ENCODE data around the gene KRT28. TPM values are rescaled to one million over a fixed set of nuclear protein-coding genes. Genes with fewer than 3 reads are reported as not detected.

KRT28 gene
- total RNA-seq, 1 experiment from 2014 or later, result not detected

GRCh38 chr17:40793832-40794231, 5.9 kb downstream of the KRT28 start:
- intact Hi-C loops (cut with micrococcal nuclease; ENCODE audit: unreplicated experiment) (loop anchor here (5.0 kb wide), 1 partner anchor 177 kb away; no protein-coding TSS in a partner anchor), in situ Hi-C loops (cut with HindIII; ENCODE audit: low pct_unique_long_range_greater_than_20kb, low sequenced_read_pairs) (no loop called here)
- no TSS peak for BruUV-seq (replicated peaks)
- H3K27ac ChIP-seq (ENCODE audit: low read length), result no peak overlapping the region
- no peaks in the 10 kb centered on the region for H3K36me3 ChIP-seq (ENCODE audit: control insufficient read depth, insufficient read depth, low read length)
- ChIA-PET POLR2A (no interaction called here), CTCF (no interaction called here)
- ATAC-seq, result no peak
- H3K4me3 ChIP-seq (ENCODE audit: low read depth in 2 of 2, low read length in 2 of 2), result no peak overlapping the region
- H3K4me1 ChIP-seq (ENCODE audit: control insufficient read depth, insufficient read depth, low read length), result no peaks in the 10 kb centered on the region
- no peaks in the 10 kb centered on the region for H3K9me3 ChIP-seq (ENCODE audit: control insufficient read depth, insufficient read depth, low read depth, low read length)
- peaks cover 15% of the 10 kb centered on the region for H3K27me3 ChIP-seq (ENCODE audit: control insufficient read depth, insufficient read depth, low read length)
- DNase-seq (ENCODE audit: low read depth, low spot score), result no peak
- no peak for TF ChIP-seq CTCF (IDR thresholded peaks at IDR 0.05)
- TF ChIP-seq SIN3A (IDR thresholded peaks at IDR 0.05; ENCODE audit: borderline replicate concordance, insufficient read depth, low read depth, low read length), result no peak
- no peak for TF ChIP-seq REST (IDR thresholded peaks at IDR 0.05; ENCODE audit: insufficient read depth in 1 of 2, low read depth in 2 of 2, low read length in 1 of 2)
- TF ChIP-seq TCF7L2 (IDR thresholded peaks at IDR 0.05; ENCODE audit: low read depth, low read length), result no peak
- TF ChIP-seq POLR2AphosphoS5 (IDR thresholded peaks at IDR 0.05; ENCODE audit: low read depth, low read length), result no peak

- CTCF ChIA-PET, result interaction anchor here (0.6 kb wide), 1 partner anchor 340 kb away, joined by 3 read pairs; no protein-coding TSS in a partner anchor
- H3K36me3 ChIP-seq (ENCODE audit: control insufficient read depth, insufficient read depth, low read length), result no peaks in the 10 kb centered on the region
- peak; percentile 4 for DNase-seq (ENCODE audit: low read depth, low spot score)
- H3K27me3 ChIP-seq (ENCODE audit: control insufficient read depth, insufficient read depth, low read length), result peaks cover 11% of the 10 kb centered on the region
- no peaks in the 10 kb centered on the region for H3K4me1 ChIP-seq (ENCODE audit: control insufficient read depth, insufficient read depth, low read length)
- in situ Hi-C loops (cut with HindIII; ENCODE audit: low pct_unique_long_range_greater_than_20kb, low sequenced_read_pairs), result no loop called here
- intact Hi-C loops (cut with micrococcal nuclease; ENCODE audit: unreplicated experiment), result loop anchor here (5.0 kb wide), 1 partner anchor 175 kb away; no protein-coding TSS in a partner anchor
- BruUV-seq (replicated peaks), result no TSS peak
- H3K27ac ChIP-seq (ENCODE audit: low read length), result no peak overlapping the region
- no peak overlapping the region for H3K4me3 ChIP-seq (ENCODE audit: low read depth in 2 of 2, low read length in 2 of 2)
- H3K9me3 ChIP-seq (ENCODE audit: control insufficient read depth, insufficient read depth, low read depth, low read length), result no peaks in the 10 kb centered on the region
- no peak for ATAC-seq
- POLR2A ChIA-PET, result no interaction called here
- TF ChIP-seq TCF7L2 (IDR thresholded peaks at IDR 0.05; ENCODE audit: low read depth, low read length), result no peak
- TF ChIP-seq CTCF (IDR thresholded peaks at IDR 0.05), result peak; percentile 74; the same call in 1 of the 2 replicates
These were observed 7.8 kb downstream of the KRT28 start for GRCh38 chr17:40791787-40792436.

All from Panc1 (cell line).